Activated T-cell treated with anti-CD3 and anti-CD28 coated beads for 48 hours (primary cell): ENCODE results near the gene SYNRG.

Experiments
- DNase-seq: peaks from one replicate; pipeline ENCODE4 v3.0.0-alpha.2; 2020; ENCODE audit warnings: low read depth

Gene SYNRG

GRCh38 chr17:37476431-37477120 is 132.6 kb downstream of the SYNRG start:
- DNase-seq = no peak

- no peak for DNase-seq
These were observed 133.3 kb downstream of the SYNRG start for GRCh38 chr17:37475731-37476420.

- DNase-seq = no peak
These were observed 139.0 kb downstream of the SYNRG start for GRCh38 chr17:37470181-37470580.

- no peak for DNase-seq
These were observed 142.7 kb downstream of the SYNRG start for GRCh38 chr17:37466471-37466870.

- no peak for DNase-seq
These were observed 144.1 kb downstream of the SYNRG start for GRCh38 chr17:37465069-37465616.
